K562 (cell line): Measurements from ENCODE around the gene BACH1. TPM values are rescaled to one million over a fixed set of nuclear protein-coding genes. Genes with fewer than 3 reads are reported as not detected.

Experiments used
- ATAC-seq: fragments of 200-7000 bp; cut with Tn5 transposase; 3 replicates; pipeline ENCODE4 v1.9.1; 2020; ENCODE audit warnings: moderate library complexity
- BruUV-seq: library from RNA; stranded (reverse); fragments of 400-500 nt; replicated peaks from 2 replicates; lab custom pipeline; 2021; lab: Mats Ljungman, UMichigan
- CTCF ChIA-PET: fragments of 300-600 bp; formaldehyde crosslinking; extraction: SDS; loops from one replicate; lab custom pipeline; 2021; ENCODE audit warnings: low intra/inter-chr PET ratio; lab: Yijun Ruan, JAX
- POLR2A ChIA-PET: fragments of 300-600, 350-650 bp; sonication (Branson Sonifier 250); formaldehyde crosslinking; extraction: SDS; loops from one replicate; lab custom pipeline; 2021; ENCODE audit warnings: antibody characterized with exemption, inconsistent platforms; lab: Yijun Ruan, JAX
- DNase-seq, 4 experiments: peaks; one replicate each; pipeline versions ENCODE4 v3.0.0 to v3.0.0-alpha.2; 2011 to 2018; ENCODE audit warnings: low spot score in 3 of 4, mixed read lengths in 3 of 4; ENCODE audit errors: extremely low read depth in 1 of 4
- FAIRE-seq: peaks from 2 replicates; lab custom pipeline; 2011; peaks lifted over from hg19 to GRCh38; lab: Jason Lieb, UNC
- H2AFZ ChIP-seq: 2 replicates; pipeline ENCODE4 v1.6.0; 2011; ENCODE audit warnings: low read depth, low read length, control low read depth, inconsistent platforms
- H3K27ac ChIP-seq: fragments of 200-600 bp; 3 replicates; pipeline ENCODE4 v1.8.0; 2011; ENCODE audit warnings: low read depth, mild to moderate bottlenecking, control low read depth, inconsistent platforms, low read length, moderate library complexity, mixed read lengths; ENCODE audit errors: extremely low read depth
- H3K27me3 ChIP-seq, 2 experiments: fragments of 300-600 bp in 1 of 2; 2 replicates in 1 of 2; 3 replicates in 1 of 2; pipeline versions ENCODE4 v1.6.0 to v1.8.0; 2011; ENCODE audit warnings: inconsistent platforms in 2 of 2, low read length in 2 of 2, mild to moderate bottlenecking in 1 of 2, mixed read lengths in 1 of 2, moderate library complexity in 1 of 2; ENCODE audit not compliant: control insufficient read depth in 2 of 2, insufficient read depth in 2 of 2
- H3K36me3 ChIP-seq: fragments of 300-600 bp; 3 replicates; pipeline ENCODE4 v1.8.0; 2011; ENCODE audit warnings: mild to moderate bottlenecking, low read length, inconsistent platforms; ENCODE audit not compliant: control insufficient read depth, insufficient read depth
- H3K4me1 ChIP-seq, 2 experiments: fragments of 200-600 bp in 1 of 2; replicated peaks in 1 of 2; 2 replicates in 1 of 2; 3 replicates in 1 of 2; pipeline versions ENCODE4 v1.5.1 to v1.8.0; 2011; ENCODE audit warnings: inconsistent platforms in 2 of 2, low read length in 2 of 2, mild to moderate bottlenecking in 1 of 2, mixed read lengths in 1 of 2, moderate library complexity in 1 of 2; ENCODE audit not compliant: control insufficient read depth in 2 of 2, insufficient read depth in 2 of 2
- H3K4me2 ChIP-seq: 2 replicates; pipeline ENCODE4 v1.6.1; 2011; ENCODE audit warnings: low read length, control low read depth, inconsistent platforms, mixed read lengths; ENCODE audit not compliant: insufficient read depth
- H3K4me3 ChIP-seq: fragments of 200-600 bp; sonication (generic), shearing (Covaris generic); 2 replicates; pipeline ENCODE4 v1.5.1; 2016; ENCODE audit warnings: control low read depth, inconsistent platforms
- H3K79me2 ChIP-seq: fragments of 200-600 bp; 3 replicates; pipeline ENCODE4 v1.8.0; 2011; ENCODE audit warnings: low read length, inconsistent platforms; ENCODE audit not compliant: control insufficient read depth, insufficient read depth
- H3K9ac ChIP-seq, 2 experiments: 2 replicates each; pipeline versions ENCODE4 v1.6.0 to v1.6.1; 2011; ENCODE audit warnings: low read depth in 2 of 2, low read length in 2 of 2, control low read depth in 1 of 2, inconsistent platforms in 1 of 2, mild to moderate bottlenecking in 1 of 2, mixed read lengths in 1 of 2; ENCODE audit not compliant: insufficient read depth in 1 of 2
- H3K9me1 ChIP-seq: one replicate; pipeline ENCODE4 v1.6.0; 2011; ENCODE audit warnings: inconsistent platforms, mild to moderate bottlenecking, low read length, moderate library complexity; ENCODE audit not compliant: control insufficient read depth, insufficient read depth
- H3K9me3 ChIP-seq: replicated peaks from 2 replicates; pipeline ENCODE4 v1.5.1; 2011; ENCODE audit warnings: low read depth, low read length, inconsistent platforms; ENCODE audit not compliant: control insufficient read depth, insufficient read depth
- H4K20me1 ChIP-seq: replicated peaks from 2 replicates; pipeline ENCODE4 v1.6.1; 2011; ENCODE audit warnings: low read length, inconsistent platforms, mixed read lengths; ENCODE audit not compliant: control insufficient read depth, insufficient read depth
- AFF4 ChIP-seq: sonication (generic); formaldehyde crosslinking; IDR thresholded peaks from 2 replicates; pipeline ENCODE4 v1.8.0; 2023; ENCODE audit warnings: mild to moderate bottlenecking, missing genetic modification reagents
- CBFA2T2 ChIP-seq: fragments of 450-650 bp; conservative IDR thresholded peaks from 2 replicates; pipeline ENCODE4 v1.6.1; 2017; ENCODE audit warnings: mild to moderate bottlenecking
- CCNT2 ChIP-seq: IDR thresholded peaks from 2 replicates; pipeline ENCODE4 v1.6.1; 2011; ENCODE audit warnings: borderline replicate concordance, low read depth, mild to moderate bottlenecking, moderate library complexity, mixed read lengths, low read length; ENCODE audit not compliant: insufficient read length; ENCODE audit errors: extremely low read depth
- E2F6 ChIP-seq, 2 experiments: IDR thresholded peaks; 2 replicates each; pipeline ENCODE4 v1.6.1; 2011; ENCODE audit warnings: borderline replicate concordance in 1 of 2, control low read depth in 1 of 2, low read depth in 1 of 2, low read length in 1 of 2, mild to moderate bottlenecking in 1 of 2, mixed read lengths in 1 of 2, moderate library complexity in 1 of 2; ENCODE audit not compliant: insufficient read depth in 1 of 2, insufficient read length in 1 of 2, poor library complexity in 1 of 2, severe bottlenecking in 1 of 2; ENCODE audit errors: extremely low read depth in 1 of 2
- HES1 ChIP-seq: fragments of 450-650 bp; IDR thresholded peaks from 2 replicates; pipeline ENCODE4 v1.6.1; 2016; ENCODE audit warnings: low read depth, mild to moderate bottlenecking, moderate library complexity
- L3MBTL2 ChIP-seq: fragments of 450-650 bp; IDR thresholded peaks from 2 replicates; pipeline ENCODE4 v1.6.1; 2016; ENCODE audit warnings: mild to moderate bottlenecking, moderate library complexity
- ZNF592 ChIP-seq: fragments of 450-650 bp; IDR thresholded peaks from 2 replicates; pipeline ENCODE4 v1.6.1; 2017; ENCODE audit warnings: antibody characterized with exemption, mild to moderate bottlenecking
- WGBS: fragments of 100-300 bp; shearing (Covaris generic); methylation state at CpG from one replicate; pipeline ENCODE4 v1.1.6; 2016; ENCODE audit warnings: low coverage, mixed read lengths; ENCODE audit not compliant: insufficient coverage; ENCODE audit errors: missing lambda C conversion rate; 5-methylcytosine and 5-hydroxymethylcytosine counted together
- in situ Hi-C: fragments of 300-500 bp; cut with MboI; formaldehyde crosslinking; loops from 4 replicates; pipeline ENCODE4 v1.15.0; 2018; ENCODE audit warnings: inconsistent platforms, mixed read lengths
- intact Hi-C: fragments of 100-400 bp; cut with micrococcal nuclease; formaldehyde crosslinking; loops from 2 replicates; pipeline ENCODE4 v1.14.2; 2022
- polyA plus RNA-seq, 8 experiments: library from polyadenylated mRNA; depleted of rRNA in 4 of 8; stranded (reverse) in 5 of 8; unstranded in 3 of 8; fragments of >200 nt; fragmentation: Nextera tagmentation in 2 of 8; fragmentation: Illumina TruSeq in 1 of 8; extraction: Ambion mirVana in 2 of 8; extraction: Trizol in 1 of 8; gene quantifications; 2 replicates each; pipeline versions ENCODE4 v1.2.1 to v1.2.3, GENCODE V29; 2011 to 2014; ENCODE audit warnings: inconsistent platforms in 1 of 8, missing spikeins in 1 of 8
- total RNA-seq, 7 experiments: library from RNA; depleted of rRNA in 6 of 7; stranded (reverse); fragments of >200 nt in 6 of 7; fragmentation: Illumina TruSeq in 2 of 7; extraction: Trizol in 2 of 7; gene quantifications; 2 replicates each; pipeline versions ENCODE4 v1.2.1 to v1.2.3, GENCODE V29; 2011 to 2021; ENCODE audit warnings: low replicate concordance in 1 of 7

BACH1 gene
- total and polyA plus RNA-seq, 9 of the 15 experiments (the other 6 are each of a cell fraction or from before 2014, with no cell fraction given) = 10.6 to 58.5 (median 28.6) TPM

GRCh38 chr21:29309703-29310102 is 11.0 kb downstream of the BACH1 start:
- ChIA-PET POLR2A (interaction anchor here (0.8 to 11.6 kb wide), 2 partner anchors 9 to 349 kb away, joined by 3 to 220 read pairs; partner anchors contain the start of gene BACH1), CTCF (no interaction called here)
- Histone ChIP-seq H3K27ac (no peak overlapping the region), H3K27me3 (no peaks in the 10 kb centered on the region), H3K4me1 (peaks cover 5 to 72% of the 10 kb centered on the region in 2 experiments; a peak in 4 of 5 replicates), H3K9me3 (peaks cover 5% of the 10 kb centered on the region; the same call in 1 of the 2 replicates), H3K36me3 (peaks cover 42% of the 10 kb centered on the region), H3K79me2 (peaks cover 100% of the 10 kb centered on the region), H3K9me1 (peaks cover 4% of the 10 kb centered on the region), H3K4me2 (no peak overlapping the region), H3K9ac (no peak overlapping the region), H2AFZ (no peak overlapping the region), H4K20me1 (no peaks in the 10 kb centered on the region), H3K4me3 (no peak overlapping the region)
- no TSS peak for BruUV-seq
- ATAC-seq = no peak
- no peak for DNase-seq
- in situ Hi-C loops = loop anchor here (5.0 kb wide), 1 partner anchor 328 kb away; no protein-coding TSS in a partner anchor
- 38% methylated on average over 2 of the region's 2 CpGs for WGBS
- no peak for FAIRE-seq
- intact Hi-C loops = loop anchor here (10.0 kb wide), 1 partner anchor 345 kb away; no protein-coding TSS in a partner anchor
- TF ChIP-seq CCNT2 (peak; percentile 38), AFF4 (CRISPR knock-in tag) (no peak), CBFA2T2 (no peak), E2F6 (IDR thresholded peaks at IDR 0.05; ENCODE audit: borderline replicate concordance in 1 of 2, extremely low read depth in 1 of 2, insufficient read depth in 1 of 2, insufficient read length in 1 of 2, low read depth in 1 of 2, low read length in 1 of 2, poor library complexity in 1 of 2, severe bottlenecking in 1 of 2) (peak in 1 of 2 experiments; percentile 17), HES1 (no peak), ZNF592 (0 out of 2 replicates have a peak, but pooled peaks have one; percentile 53), L3MBTL2 (peak; percentile 38; the same call in 1 of the 2 replicates)
